HG03571 (cell line): Measurements from ENCODE around the gene SPRED1.

Experiments
- ATAC-seq: cut with Tn5 transposase; IDR thresholded peaks from one replicate; pipeline ENCODE4 v1.9.1; 2021; ENCODE audit not compliant: unreplicated experiment

The SPRED1 gene

GRCh38 chr15:38252481-38253350, at the start of gene SPRED1:
Gene SPRED1, plus strand, starts transcription at chr15:38252836. Its CDS starts 350 bp downstream, at chr15:38253186.
- peak; percentile 30 for ATAC-seq

GRCh38 chr15:38205526-38206272, 46.9 kb upstream of the SPRED1 start:
- no peak for ATAC-seq

- no peak for ATAC-seq
Observed at GRCh38 chr15:38207621-38208020, 45.0 kb upstream of the SPRED1 start.

GRCh38 chr15:38208206-38208605, 44.4 kb upstream of the SPRED1 start:
- ATAC-seq = no peak

- ATAC-seq = no peak
Observed at GRCh38 chr15:38208779-38209178, 43.9 kb upstream of the SPRED1 start.

- ATAC-seq = no peak
Observed at GRCh38 chr15:38211249-38211648, 41.4 kb upstream of the SPRED1 start.

GRCh38 chr15:38211811-38212210, 40.8 kb upstream of the SPRED1 start:
- ATAC-seq = no peak

GRCh38 chr15:38212729-38213351, 39.8 kb upstream of the SPRED1 start:
- no peak for ATAC-seq

GRCh38 chr15:38213356-38213755, 39.3 kb upstream of the SPRED1 start:
- ATAC-seq = no peak

GRCh38 chr15:38215707-38216106, 36.9 kb upstream of the SPRED1 start:
- no peak for ATAC-seq

GRCh38 chr15:38216763-38217162, 35.9 kb upstream of the SPRED1 start:
- ATAC-seq = no peak

- ATAC-seq = no peak
Observed at GRCh38 chr15:38217191-38217595, 35.4 kb upstream of the SPRED1 start.

- ATAC-seq = no peak
Observed at GRCh38 chr15:38217788-38218609, 34.6 kb upstream of the SPRED1 start.

- ATAC-seq = no peak
Observed at GRCh38 chr15:38220606-38221273, 31.9 kb upstream of the SPRED1 start.

- no peak for ATAC-seq
Observed at GRCh38 chr15:38224486-38224885, 28.1 kb upstream of the SPRED1 start.

- ATAC-seq = no peak
Observed at GRCh38 chr15:38225381-38225780, 27.3 kb upstream of the SPRED1 start.

- no peak for ATAC-seq
Observed at GRCh38 chr15:38226608-38227266, 25.9 kb upstream of the SPRED1 start.

GRCh38 chr15:38227941-38228340, 24.7 kb upstream of the SPRED1 start:
- ATAC-seq = no peak

- no peak for ATAC-seq
Observed at GRCh38 chr15:38228618-38229017, 24.0 kb upstream of the SPRED1 start.
